ENCODE measurements around the gene FNDC1.
"Not testable (repeated sequence)": the region's sequence is repeated elsewhere in the genome, so short reads cannot be mapped to it uniquely, and the experiment has no call there.

Gene FNDC1

DNA sequence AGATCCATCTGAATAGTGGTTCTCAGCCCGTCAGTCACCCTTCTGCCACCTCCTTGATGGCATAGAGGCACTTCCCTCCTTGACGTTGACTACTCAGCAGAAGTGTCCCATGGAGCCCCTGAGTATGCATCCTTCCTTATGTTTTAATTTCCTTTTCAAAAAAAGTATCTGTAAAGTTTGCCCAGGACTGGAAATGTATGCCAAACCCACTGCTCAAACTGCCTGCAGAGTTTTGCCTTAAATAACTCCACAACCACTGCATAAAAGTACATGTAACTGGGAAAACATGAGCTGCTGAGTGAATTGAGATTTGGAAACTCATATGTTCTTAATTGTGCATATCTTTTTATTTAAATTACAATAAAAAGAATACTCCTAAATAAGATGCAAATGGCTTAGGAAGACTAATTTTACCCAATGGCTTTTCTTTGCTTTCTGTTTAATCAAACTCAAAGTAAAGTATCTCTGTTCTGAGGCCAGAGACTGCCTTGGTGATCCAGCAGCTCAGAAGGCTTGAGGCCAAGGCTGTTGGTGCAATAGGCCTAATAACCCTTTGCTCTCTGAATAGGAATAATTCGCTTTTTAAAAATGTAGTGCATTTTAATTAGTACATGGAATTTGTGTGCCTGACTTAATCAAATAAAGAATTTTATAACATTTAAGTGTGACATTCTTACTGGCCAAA is 90.4 kb downstream of the FNDC1 start:
- no peak for DNase-seq (ENCODE audit: low spot score)

DNA sequence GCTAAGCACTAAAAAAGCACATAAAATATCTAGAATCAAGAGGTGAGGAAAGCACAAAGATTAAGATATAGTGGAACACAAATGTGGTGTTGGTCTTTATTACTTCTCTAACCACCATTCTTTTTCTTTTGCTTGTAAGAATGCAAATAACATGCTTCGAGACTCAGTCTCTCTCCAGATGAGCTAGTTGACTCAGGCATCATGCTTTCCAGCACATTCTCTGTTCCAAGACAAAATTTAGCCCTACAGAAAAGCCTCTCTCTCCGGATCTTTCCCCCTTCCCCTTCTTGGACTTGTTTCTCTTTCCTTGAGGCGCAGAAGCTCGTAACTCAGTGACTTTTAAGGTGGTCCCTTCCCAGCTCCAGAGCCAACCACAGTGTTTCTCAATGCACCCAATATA is 91.0 kb downstream of the FNDC1 start:
- DNase-seq (ENCODE audit: low spot score), result no peak

DNA sequence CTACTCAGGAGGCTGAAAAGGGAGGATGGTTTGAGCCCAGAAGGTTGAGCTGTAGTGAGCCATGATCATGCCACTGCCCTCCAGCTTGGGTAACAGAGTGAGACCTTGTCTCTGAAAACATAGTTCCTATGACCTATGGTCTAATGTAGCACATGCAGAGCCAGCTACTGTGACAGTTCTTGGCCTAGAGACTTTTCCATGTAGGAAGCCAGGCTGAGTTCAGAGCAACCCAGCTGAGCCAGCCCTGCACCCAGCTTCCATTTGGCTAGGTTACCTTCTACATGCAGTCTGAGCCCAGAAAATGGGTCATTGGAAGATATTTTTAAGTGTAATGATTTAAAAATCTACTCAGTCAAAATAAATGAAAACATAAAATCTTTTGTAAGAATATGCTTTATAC is 92.8 kb downstream of the FNDC1 start:
- DNase-seq (ENCODE audit: low spot score), result no peak

DNA sequence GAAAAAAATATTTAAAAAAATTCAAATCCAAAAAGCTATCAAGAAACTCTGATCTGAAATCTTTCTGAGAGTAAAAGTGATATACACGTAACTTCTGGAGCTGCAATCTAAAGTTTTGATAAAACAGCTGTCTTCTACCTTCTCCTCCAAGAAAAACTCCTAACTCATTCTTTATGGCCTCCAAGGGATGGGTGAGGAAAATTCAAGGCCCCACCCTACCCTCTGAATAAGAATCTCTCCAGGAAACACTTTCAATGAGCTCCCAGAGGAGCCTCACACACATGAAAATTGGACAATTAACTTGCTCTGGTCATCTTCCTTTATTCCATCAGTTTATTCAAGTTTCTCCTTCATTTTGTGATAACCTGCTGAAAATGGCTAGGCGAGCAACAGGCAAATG is 93.4 kb downstream of the FNDC1 start:
- DNase-seq (ENCODE audit: low spot score), result no peak

DNA sequence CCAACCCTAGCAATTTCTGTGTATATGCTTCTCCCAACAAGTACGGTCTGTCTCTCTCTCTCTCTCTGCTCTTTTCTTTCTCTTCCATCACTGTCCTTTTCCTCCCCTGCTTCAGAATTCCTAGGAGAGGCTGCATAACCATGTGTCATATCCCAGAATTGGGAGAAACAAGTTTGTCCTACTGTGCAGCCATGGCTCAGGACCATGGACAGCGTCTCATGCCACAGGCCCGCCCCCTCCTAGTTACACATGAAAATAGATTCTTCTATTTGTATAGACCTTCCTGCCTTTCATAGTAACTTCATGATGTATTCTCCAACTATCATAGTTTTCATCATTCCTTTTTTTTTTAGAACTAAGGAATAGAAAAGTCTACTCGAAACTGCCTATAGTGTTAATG is 98.0 kb downstream of the FNDC1 start:
- no peak for DNase-seq (ENCODE audit: low spot score)

DNA sequence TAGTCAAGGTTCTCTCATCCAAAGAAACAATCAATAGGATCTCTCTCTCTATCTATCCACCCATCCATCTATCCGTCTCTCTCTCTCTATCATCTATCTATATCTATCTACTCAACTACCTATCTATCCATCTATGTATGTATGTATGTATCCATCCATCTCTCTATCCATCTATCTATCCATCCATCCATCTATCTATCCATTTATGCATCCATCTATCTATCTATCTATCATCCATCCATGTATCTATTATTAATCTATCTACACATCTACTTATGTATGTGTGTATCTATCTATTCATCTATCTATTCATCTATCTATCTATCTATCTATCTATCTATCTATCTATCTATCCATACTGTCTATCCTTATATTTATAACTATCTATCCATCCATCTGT is 99.3 kb downstream of the FNDC1 start:
- DNase-seq (ENCODE audit: low spot score), result no peak

DNA sequence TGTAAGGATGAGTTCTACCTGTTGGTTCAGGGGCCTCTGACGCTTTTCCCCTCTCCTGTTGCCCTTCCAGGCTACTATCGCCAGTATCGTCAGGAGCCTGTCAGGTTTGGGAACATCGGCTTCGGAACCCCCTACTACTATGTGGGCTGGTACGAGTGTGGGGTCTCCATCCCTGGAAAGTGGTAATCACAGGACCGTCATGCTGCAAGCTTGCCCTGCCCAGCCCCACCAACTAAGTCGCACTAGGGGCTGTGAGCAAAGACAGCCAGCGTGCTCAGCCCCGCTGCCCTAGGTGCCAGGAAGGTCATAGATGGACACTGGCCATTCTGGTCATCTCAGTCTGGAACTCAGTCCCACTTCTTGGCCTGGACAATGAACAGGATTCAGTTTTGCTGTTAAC is 102.1 kb downstream of the FNDC1 start:
- DNase-seq (ENCODE audit: low spot score), result no peak

DNA sequence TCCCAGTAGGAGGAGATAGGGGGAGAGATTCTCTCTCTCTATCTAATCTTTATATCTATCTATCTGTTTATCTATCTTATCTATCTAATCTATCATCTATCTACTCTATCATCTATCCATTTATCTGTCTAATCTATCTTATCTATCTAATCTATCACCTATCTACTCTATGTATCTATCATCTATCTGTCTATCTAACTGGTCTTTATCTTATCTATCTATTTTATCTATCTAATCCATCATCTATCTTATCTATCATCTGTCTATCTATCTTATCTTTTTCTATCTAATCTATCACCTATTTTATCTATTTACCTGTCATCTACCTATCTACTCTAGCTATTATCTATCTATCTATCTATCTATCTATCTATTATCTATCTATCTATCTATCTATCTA is 109.4 kb downstream of the FNDC1 start:
- DNase-seq (ENCODE audit: low spot score), result no peak

DNA sequence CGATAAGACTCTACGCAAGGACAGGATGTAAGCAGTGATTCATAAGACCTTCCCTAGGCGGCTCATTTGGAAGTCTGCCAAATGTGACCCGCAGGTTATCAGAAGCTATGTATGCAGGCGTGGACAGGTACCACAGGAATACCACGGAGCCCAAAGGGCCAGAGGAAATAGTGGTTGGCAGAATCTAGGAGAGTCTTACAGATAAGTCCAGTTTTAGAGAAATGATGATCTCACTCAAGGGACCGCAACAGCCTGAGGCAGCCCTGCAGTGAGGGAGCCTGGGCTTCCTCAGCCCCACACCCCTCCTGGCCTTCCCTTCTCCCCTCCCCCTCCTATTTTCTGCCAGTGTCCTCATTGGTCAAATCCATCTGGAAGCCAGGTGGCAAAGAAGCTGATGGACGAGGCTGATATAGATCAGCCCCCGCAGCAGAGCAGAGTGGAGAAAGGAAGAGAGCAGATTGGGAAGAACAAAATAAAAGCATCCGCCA is 110.6 kb downstream of the FNDC1 start:
- no peak for DNase-seq (ENCODE audit: low spot score)

DNA sequence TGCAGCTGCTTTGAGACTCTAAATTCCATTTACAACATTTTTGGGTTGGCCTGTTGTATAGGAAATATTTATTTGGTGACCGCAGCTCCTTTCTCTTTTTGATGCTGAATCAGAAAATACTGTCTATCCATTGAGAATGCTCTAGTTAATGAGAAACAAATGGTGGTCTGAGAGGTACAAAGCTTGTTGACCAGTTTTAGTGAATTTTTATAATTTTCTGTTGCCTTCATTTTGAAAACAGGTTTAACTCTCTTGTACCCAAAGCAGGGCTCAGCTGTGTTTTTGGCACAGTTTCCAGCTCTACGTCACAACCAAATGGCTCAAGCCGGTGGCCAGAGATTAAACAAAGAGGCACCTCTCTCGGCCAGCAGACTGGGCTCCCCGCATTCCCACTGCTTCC is 113.2 kb downstream of the FNDC1 start:
- no peak for DNase-seq (ENCODE audit: low spot score)

DNA sequence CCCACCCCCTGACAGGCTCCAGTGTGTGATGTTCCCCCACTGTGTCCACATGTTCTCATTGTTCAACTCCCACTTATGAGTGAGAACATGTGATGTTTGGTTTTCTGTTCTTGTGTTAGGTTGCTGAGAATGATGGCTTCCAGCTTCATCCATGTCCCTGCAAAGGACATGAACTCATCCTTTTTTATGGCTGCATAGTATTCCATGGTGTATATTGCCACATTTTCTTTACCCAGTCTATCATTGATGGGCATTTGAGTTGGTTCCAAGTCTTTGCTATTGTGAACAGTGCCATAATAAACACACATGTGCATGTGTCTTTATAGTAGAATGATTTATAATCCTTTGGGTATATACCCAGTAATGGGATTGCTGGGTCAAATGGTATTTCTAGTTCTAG is 115.5 kb downstream of the FNDC1 start:
- not testable (repeated sequence) for DNase-seq (ENCODE audit: low spot score)

DNA sequence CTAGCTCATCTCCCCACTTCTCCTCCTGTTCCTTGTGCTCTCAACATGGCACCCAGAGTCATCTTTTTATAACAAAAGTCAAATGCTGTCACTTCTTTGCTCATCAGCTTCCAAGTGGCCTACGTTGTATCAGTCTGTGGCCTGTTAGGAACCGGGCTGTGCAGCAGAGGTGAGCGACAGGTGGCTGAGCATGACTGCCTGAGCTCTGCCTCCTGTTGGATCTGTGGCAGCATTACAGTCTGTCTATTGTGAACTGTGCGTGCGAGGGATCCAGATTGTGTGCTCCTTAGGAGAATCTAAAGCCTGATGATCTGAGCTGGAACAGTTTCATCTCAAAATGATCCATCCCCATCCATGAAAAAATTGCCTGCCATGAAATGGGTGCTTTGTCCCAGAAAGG is 129.6 kb downstream of the FNDC1 start:
- no peak for DNase-seq (ENCODE audit: low spot score)

DNA sequence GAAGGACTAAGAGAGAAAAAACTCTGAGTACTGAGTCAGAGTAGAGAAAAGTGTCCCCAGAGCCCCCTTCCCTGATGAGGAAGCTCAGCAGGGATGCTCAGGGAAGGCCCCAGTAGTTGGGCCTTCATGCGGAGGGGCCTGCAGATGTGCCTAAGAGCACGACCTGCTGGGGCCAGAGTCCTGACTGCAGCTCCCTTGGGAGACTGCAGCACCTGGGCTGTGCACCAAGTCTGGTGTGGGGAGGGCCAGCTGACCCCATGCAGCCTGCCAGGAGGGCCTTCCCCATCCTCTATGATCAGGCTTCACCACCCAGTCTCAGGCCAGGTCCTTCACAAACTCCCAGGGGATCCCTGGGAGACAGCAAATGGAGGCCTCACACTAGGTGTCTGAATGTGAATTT is 130.4 kb downstream of the FNDC1 start:
- DNase-seq (ENCODE audit: low spot score), result no peak

DNA sequence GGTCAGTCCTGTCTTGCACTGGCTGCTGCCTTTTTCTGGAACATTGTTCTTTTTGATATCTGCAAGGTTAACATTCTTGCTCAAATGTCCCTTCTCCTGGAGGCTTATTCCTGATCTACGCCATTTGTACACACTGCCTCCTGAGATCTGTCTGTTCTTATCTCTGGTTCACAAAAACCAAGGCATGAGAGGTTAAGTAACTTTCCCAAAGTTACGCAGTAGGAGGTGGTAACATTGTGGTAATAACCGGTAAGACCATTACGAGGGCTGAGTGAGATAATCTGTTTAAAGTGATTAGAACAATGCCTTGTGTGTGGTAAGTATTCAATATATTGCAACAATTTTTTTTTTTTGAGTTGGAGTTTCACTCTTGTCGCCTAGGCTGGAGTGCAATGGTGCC is 132.1 kb downstream of the FNDC1 start:
- no peak for DNase-seq (ENCODE audit: low spot score)

DNA sequence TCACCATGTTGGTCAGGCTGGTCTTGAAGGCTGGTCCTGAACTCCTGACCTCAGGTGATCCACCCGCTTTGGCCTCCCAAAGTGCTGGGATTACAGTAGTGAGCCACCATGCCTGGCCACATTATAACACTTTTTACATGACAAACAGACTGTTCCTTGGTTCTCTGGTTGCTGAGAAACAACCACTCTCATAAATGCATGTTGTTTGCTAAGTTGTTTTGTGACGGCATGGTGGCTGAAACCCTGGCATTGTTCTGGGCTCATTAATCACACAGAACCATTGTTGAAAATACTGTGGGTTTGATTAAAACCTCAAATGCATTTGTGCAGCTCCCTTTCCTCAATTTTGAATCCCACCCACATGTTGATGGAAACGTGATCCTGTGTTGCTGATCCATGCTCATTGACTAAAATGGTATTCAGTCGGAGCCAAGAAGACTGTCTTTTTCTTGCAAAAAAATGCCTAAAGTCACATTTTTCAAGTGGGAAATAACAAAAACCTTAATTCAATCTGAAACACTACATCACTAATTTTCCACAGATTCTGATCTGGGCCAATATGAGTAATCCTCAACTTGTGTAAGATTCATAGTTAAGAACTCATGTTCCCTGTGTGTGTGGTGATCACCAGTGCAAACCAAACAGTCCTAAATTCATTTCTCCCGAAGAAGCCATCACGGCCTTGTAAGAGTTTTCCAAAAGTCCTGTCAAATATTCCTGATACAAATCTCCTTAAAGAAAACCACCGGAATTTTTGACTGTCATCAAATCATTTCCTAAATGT is 132.8 kb downstream of the FNDC1 start:
- no peak for DNase-seq (ENCODE audit: low spot score)

DNA sequence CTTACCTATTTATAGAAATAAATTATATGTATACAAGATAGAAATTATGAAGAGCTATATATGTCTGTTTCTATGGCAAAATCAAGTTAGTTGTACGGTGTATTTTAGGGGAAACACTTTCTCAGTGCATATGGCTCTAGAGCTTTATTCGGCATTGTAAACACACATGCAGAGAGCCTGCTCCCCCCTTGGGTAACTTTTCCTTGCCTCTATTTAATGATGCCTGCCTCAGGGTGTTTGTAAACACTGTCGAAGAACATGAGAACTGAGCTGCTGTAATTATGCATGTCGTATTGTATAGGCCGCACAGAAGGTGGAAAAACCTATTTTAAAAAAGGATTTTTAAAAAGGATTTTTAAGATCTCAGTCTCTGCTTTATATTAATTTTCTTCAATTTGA is 133.4 kb downstream of the FNDC1 start:
- no peak for DNase-seq (ENCODE audit: low spot score)

DNA sequence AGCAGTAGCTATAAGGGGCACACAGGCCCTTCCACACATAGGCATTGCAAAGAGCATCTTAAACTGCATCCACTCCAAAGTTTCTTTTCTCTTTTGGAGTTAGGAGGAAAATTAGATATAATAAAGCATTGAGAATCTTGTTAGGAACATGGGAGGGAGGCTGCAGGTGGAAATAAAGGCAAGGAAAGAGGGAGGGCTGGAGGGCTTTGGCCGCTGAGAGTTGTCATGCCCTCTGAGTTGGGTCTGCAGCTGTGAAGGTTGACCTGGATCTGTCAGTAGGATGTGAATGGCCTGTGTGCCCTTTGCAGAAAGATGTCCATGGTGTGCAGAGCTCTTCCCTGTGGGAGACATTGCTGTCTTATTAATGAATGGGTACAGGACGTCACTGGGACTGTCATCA is 134.0 kb downstream of the FNDC1 start:
- DNase-seq (ENCODE audit: low spot score), result no peak

DNA sequence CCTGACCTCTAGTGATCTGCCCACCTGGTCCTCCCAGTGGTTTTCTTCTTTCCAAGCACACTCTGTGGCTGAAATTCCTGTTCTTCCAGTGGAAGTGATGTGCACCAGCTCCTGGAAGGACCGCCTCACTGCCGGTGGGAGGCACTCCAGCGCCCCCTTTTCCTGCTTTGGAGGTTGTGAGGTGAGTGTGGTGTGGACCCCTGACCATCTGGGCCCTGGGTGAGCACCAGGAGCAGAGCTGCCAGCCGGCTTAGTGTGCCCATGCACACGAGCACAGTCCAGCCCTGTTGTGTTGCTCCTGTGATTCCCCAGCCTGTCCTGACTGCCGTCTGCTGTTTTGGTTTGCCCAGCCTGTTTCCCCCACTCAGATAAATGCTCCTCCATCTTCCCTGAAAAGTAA is 134.6 kb downstream of the FNDC1 start:
- DNase-seq (ENCODE audit: low spot score), result no peak

DNA sequence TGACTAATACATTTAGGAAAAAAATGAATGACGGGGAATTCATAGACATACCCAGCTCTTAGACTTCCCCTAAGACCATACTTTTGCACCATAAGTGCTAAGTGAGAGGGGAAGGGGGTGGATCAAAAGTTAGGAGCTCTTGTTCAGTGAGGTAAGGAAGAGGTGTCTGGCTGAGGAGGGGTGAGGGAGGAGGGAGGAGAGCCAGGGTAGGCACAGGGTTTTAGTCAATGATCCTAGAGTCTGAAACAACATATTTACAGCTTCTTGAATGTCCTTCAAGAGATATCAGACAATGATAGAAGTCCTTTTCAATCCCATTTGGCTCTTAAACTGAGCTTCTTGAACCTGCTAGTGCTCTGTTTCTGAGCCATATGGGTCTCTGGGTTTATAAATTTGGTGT is 135.4 kb downstream of the FNDC1 start:
- DNase-seq (ENCODE audit: low spot score), result no peak

DNA sequence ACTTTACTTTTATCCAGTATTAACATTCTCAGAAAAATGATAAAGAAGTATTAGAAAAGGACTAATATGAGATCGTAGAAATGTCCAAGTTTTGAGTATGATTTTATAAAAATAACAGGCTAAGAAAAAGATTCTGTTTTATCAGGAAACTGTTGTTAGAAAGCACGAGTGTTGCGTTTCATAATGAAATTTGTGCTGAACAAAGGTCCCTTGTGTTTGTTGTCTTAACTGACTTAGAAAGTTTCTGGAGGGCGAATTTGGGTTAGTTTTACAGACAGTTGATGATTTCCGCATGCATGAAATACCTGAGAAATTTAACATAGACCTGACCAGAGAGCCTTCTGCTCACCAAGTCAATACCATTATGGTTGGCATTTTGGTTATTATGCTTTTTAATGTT is 136.0 kb downstream of the FNDC1 start:
- DNase-seq (ENCODE audit: low spot score), result no peak

DNA sequence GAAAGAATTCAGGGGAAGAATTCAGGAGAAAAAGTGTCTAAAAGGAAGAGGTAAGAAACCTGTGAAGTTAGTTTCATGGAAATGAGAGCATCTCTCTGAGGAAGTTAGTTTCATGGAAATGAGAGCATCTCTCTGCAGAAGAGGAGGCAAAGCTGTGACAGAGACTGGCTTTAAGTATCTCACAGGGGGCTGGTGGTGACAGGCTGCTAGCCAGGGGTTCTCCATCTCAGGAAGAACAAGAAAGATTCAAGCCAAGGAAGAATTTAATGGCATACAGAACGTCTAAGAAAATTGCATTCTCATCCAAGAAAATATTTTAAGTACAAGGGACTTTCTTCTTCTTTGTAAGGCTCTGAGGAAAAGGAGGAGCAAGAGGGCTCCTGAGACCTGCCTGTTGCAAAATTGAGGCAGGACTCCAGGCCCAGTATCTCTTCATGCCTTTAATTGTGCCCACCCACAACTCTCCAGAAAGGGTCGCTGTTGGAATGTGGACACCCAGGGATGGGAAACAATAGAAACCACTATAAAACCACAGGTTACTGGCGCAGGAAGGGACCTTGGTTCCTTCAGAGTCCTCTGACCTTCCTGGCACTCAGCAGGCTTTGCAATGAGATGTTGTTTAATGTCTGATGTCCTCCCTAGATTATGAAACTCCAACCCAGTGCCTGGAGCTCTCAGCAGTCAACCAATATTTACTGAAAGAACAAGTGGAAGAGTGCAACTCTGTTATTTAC is 136.8 kb downstream of the FNDC1 start:
- no peak for DNase-seq (ENCODE audit: low spot score)

DNA sequence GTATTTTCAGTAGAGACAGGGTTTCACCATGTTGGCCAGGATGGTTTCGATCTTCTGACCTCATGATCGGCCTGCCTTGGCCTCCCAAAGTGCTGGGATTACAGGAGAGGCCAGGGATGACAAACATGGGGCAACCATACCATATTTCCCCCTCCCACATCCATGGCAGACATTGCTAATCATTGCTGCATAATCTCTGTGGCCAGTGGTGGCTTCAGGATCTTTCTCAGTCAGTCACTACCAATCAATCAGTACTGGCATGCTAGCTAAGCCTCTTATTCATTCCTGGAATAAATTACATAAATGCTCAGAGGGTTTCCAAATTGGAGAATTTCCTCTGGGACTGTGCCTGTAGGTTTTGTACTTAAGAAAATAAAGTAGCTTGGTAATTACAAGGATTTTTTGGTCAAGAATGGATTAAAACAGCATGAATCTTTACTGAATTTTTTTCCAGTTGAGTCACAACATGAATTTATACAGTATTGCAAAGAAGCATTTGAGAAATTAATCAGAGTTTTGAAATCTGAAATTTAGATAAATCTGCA is 138.1 kb downstream of the FNDC1 start:
- no peak for DNase-seq (ENCODE audit: low spot score)

DNA sequence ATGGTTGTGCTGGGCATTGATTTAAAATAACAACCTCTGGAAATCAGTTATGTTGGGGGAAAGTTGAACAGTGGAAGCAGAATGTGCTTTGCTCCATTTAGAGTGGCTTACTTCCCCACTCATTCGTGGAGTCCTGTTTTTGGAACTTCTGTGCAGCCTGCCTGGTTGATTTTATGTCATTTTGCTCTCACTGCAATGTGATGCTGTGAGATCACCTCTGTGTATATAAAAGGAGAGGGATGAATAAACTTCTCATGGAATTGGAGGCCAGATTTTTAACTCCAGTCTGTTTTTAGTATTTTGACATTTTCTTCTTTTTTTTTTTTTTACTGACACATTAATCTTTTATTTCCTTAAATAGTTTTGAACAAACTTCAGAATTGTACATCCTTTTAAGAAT is 139.0 kb downstream of the FNDC1 start:
- no peak for DNase-seq (ENCODE audit: low spot score)
